ENCODE results near the gene TEX52.
A peak's percentile ranks its signal among the peaks of the same experiment; 100 is the strongest.

TEX52 gene

DNA sequence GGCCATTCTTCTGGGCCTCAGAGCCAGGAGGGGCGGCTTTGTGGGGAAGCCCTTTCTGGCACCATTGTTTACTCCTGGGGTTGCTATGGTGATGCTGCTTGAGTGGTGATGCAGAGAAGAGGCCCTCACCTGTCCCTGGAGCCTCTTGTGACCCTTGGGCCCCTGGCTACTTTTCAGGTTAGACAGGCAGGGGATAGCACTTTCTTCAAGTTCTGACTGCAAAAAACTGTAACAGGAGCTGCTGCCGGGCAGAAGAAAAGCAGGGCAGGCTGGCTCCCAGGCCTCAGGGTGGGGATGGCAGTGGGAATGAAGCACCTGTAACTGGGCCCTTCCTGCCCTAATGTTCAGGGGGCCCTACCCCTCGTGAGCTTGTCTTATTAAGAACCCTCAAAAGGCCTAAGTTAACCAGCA, at the start of gene TEX52:
TSS of gene TEX52 (minus strand) at position 19 of the 411 bp plus-strand sequence. CDS start at position 6, 13 bp downstream.
- Histone ChIP-seq H3K36me3 (ENCODE audit: control insufficient read depth in 1 of 2, insufficient read depth in 2 of 2, low read length in 2 of 2) (peaks cover 11 to 17% of the 10 kb centered on the region in 2 donors), H3K4me3 (ENCODE audit: low read depth in 1 of 2, low read length in 2 of 2) (no peak within 1 kb of the TSS), H3K4me1 (ENCODE audit: control insufficient read depth in 1 of 2, insufficient read depth in 2 of 2, low read length in 2 of 2) (peaks cover 28 to 30% of the 10 kb centered on the region in 2 donors), H3K9me3 (ENCODE audit: control insufficient read depth in 1 of 2, low read length in 2 of 2) (no peaks in the 10 kb centered on the region), H3K9ac (ENCODE audit: low read depth in 1 of 2, low read length in 2 of 2) (no peak within 1 kb of the TSS), H3K27me3 (ENCODE audit: control insufficient read depth in 1 of 2, insufficient read depth in 2 of 2, low read length in 2 of 2) (no peaks in the 10 kb centered on the region), H3K27ac (ENCODE audit: low read depth, low read length) (no peak within 1 kb of the TSS)

DNA sequence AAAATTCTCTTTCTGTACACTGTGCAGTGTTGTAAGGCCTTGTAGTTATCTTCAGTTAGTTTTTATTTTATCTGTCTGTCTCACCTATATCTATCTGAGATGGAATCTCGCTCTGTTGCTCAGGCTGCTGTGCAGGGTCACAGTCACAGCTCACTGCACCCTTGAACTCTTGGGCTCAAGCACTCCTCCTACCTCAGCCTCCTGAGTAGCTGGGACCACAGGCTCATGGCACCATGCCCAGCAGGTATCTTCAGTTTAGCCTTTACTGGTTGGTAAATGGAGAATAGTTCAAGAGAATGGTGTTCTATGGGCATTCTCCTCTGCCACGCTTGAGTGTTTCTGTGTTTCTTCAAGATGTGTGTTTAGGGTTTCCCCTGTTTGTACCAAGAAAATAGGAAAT, 47.4 kb upstream of the TEX52 start:
- Histone ChIP-seq H3K4me1 (ENCODE audit: control insufficient read depth in 1 of 2, insufficient read depth in 2 of 2, low read length in 2 of 2) (no peaks in the 10 kb centered on the region), H3K27me3 (ENCODE audit: control insufficient read depth in 1 of 2, insufficient read depth in 2 of 2, low read length in 2 of 2) (no peaks in the 10 kb centered on the region), H3K36me3 (ENCODE audit: control insufficient read depth in 1 of 2, insufficient read depth in 2 of 2, low read length in 2 of 2) (peaks cover 0 to 2% of the 10 kb centered on the region in 2 donors), H3K27ac (ENCODE audit: low read depth, low read length) (no peak overlapping the region), H3K4me3 (ENCODE audit: low read depth in 1 of 2, low read length in 2 of 2) (no peak overlapping the region), H3K9me3 (ENCODE audit: control insufficient read depth in 1 of 2, low read length in 2 of 2) (no peaks in the 10 kb centered on the region), H3K9ac (ENCODE audit: low read depth in 1 of 2, low read length in 2 of 2) (no peak overlapping the region)

DNA sequence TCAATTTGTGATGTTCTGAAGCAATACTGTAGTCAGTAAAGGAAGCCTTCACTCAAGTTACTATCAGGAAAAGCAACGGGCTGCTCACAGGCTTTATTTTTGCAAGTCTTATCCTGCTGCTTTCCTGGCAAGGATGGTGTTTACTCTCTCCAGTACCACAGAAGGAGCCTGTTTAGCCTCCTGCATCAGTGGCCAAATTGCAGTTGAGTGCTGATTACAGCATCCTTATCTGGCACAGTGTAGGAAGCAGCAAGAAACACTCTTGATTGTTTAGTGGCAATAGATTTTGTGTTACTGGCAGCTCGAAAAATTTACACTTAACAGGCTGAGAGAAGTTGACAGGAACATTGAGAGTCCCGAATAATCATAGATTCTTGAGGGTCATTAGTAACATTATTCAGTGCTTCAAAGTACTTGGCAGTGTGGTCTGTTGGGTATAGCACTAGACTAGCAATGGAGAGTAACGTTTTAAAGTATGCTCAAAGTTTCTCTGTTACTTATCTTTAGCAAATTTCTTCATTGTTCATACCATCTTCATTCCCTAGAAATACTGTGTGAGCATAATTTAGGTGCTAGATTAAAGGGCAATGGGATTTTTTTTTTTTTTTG, 45.5 kb upstream of the TEX52 start:
- no peaks in the 10 kb centered on the region for H3K36me3 ChIP-seq (ENCODE audit: control insufficient read depth in 1 of 2, insufficient read depth in 2 of 2, low read length in 2 of 2)
- no peaks in the 10 kb centered on the region for H3K9me3 ChIP-seq (ENCODE audit: control insufficient read depth in 1 of 2, low read length in 2 of 2)
- no peak overlapping the region for H3K4me3 ChIP-seq (ENCODE audit: low read depth in 1 of 2, low read length in 2 of 2)
- H3K9ac ChIP-seq (ENCODE audit: low read depth in 1 of 2, low read length in 2 of 2), result no peak overlapping the region
- H3K4me1 ChIP-seq (ENCODE audit: control insufficient read depth in 1 of 2, insufficient read depth in 2 of 2, low read length in 2 of 2), result no peaks in the 10 kb centered on the region
- H3K27me3 ChIP-seq (ENCODE audit: control insufficient read depth in 1 of 2, insufficient read depth in 2 of 2, low read length in 2 of 2), result no peaks in the 10 kb centered on the region
- H3K27ac ChIP-seq (ENCODE audit: low read depth, low read length), result no peak overlapping the region

DNA sequence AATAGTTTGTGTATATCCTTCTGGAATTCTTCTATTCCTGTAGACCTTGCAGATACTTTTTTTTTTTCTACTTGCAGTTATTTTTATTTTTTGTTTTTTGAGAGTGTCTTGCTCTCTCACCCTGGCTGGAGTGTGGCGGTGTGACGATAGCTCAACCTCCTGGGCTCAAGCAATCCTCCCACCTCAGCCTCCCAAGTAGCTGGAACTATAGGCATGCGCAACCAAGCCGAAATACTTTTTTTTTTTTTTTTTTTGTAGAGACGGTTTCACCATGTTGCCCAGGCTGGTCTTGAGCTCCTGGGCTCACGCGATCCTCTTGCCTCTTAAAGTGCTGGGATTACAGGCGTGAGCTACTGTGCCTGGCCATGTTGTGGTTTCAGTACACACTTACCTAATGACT, 43.8 kb upstream of the TEX52 start:
- no peaks in the 10 kb centered on the region for H3K27me3 ChIP-seq (ENCODE audit: control insufficient read depth in 1 of 2, insufficient read depth in 2 of 2, low read length in 2 of 2)
- no peaks in the 10 kb centered on the region for H3K36me3 ChIP-seq (ENCODE audit: control insufficient read depth in 1 of 2, insufficient read depth in 2 of 2, low read length in 2 of 2)

DNA sequence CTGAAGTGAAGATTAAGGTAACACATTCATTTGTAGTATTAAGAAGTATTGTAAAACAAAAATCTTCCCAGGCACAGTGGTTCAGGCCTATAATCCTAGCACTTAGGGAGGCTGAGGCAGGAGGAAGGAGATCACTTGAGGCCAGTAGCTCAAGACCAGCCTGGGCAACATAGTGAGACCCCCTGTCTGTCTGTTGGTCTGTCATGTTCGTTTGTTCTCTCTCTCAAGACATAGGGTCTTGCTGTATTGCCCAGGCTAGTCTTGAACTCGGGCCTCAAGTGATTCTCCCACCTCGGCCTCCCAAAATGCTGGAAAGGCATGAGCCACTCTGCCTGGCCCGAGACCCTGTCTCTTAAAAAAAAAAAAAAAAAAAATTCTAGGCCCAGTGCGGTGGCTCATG, 40.6 kb upstream of the TEX52 start:
- no peak overlapping the region for H3K4me3 ChIP-seq (ENCODE audit: low read depth in 1 of 2, low read length in 2 of 2)
- H3K4me1 ChIP-seq (ENCODE audit: control insufficient read depth in 1 of 2, insufficient read depth in 2 of 2, low read length in 2 of 2), result peaks cover 0 to 2% of the 10 kb centered on the region in 2 donors
- no peak overlapping the region for H3K27ac ChIP-seq (ENCODE audit: low read depth, low read length)
- H3K9ac ChIP-seq (ENCODE audit: low read depth in 1 of 2, low read length in 2 of 2), result no peak overlapping the region
- no peaks in the 10 kb centered on the region for H3K27me3 ChIP-seq (ENCODE audit: control insufficient read depth in 1 of 2, insufficient read depth in 2 of 2, low read length in 2 of 2)
- H3K9me3 ChIP-seq (ENCODE audit: control insufficient read depth in 1 of 2, low read length in 2 of 2), result no peaks in the 10 kb centered on the region
- H3K36me3 ChIP-seq (ENCODE audit: control insufficient read depth in 1 of 2, insufficient read depth in 2 of 2, low read length in 2 of 2), result no peaks in the 10 kb centered on the region

More for the DNA sequence above, 43.8 kb upstream of the TEX52 start:
- Histone ChIP-seq H3K4me3 (ENCODE audit: low read depth in 1 of 2, low read length in 2 of 2) (no peak overlapping the region), H3K4me1 (ENCODE audit: control insufficient read depth in 1 of 2, insufficient read depth in 2 of 2, low read length in 2 of 2) (no peaks in the 10 kb centered on the region), H3K9me3 (ENCODE audit: control insufficient read depth in 1 of 2, low read length in 2 of 2) (no peaks in the 10 kb centered on the region), H3K27ac (ENCODE audit: low read depth, low read length) (no peak overlapping the region), H3K9ac (ENCODE audit: low read depth in 1 of 2, low read length in 2 of 2) (no peak overlapping the region)

DNA sequence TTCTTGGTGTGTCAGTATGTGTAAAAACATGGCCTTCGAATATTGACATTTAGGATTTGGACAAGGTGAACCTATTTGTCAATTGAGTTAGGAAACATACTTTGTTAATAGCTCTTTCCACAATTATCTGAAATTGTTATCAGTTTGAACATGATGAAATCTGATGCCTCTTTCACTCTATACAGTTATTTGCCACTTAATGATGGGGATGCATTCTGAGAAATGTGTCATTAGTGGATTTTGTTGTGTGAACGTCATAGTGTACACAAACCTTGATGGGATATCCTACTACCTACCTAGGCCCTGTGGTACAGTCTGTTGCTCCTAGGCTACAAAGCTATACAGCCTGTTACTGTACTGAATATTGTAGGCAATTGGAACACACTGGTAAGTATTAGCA, 38.7 kb upstream of the TEX52 start:
- H3K4me1 ChIP-seq (ENCODE audit: control insufficient read depth in 1 of 2, insufficient read depth in 2 of 2, low read length in 2 of 2), result peaks cover 0 to 2% of the 10 kb centered on the region in 2 donors
- no peaks in the 10 kb centered on the region for H3K27me3 ChIP-seq (ENCODE audit: control insufficient read depth in 1 of 2, insufficient read depth in 2 of 2, low read length in 2 of 2)
- H3K9me3 ChIP-seq (ENCODE audit: control insufficient read depth in 1 of 2, low read length in 2 of 2), result no peaks in the 10 kb centered on the region
- no peak overlapping the region for H3K9ac ChIP-seq (ENCODE audit: low read depth in 1 of 2, low read length in 2 of 2)
- no peaks in the 10 kb centered on the region for H3K36me3 ChIP-seq (ENCODE audit: control insufficient read depth in 1 of 2, insufficient read depth in 2 of 2, low read length in 2 of 2)
- H3K4me3 ChIP-seq (ENCODE audit: low read depth in 1 of 2, low read length in 2 of 2), result no peak overlapping the region
- H3K27ac ChIP-seq (ENCODE audit: low read depth, low read length), result no peak overlapping the region

DNA sequence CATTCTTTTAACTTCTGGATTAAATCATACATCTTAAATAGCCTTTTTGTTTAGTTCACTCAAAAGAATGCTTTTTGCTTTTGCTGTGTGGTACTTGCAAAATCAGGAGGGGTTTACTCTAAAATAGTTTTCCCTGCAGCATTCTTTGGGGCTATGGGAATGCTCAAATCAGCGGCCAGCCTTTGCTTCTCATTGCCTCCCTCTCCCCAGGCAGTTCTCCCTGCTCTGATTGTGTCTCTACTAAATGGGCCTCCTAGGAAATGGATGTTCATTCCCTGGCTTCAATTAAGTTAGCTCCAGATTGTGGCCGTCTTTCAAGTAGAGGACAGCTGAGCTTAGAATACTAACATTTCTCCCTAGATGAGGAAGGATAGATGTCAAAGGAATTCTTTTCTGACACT, 38.2 kb upstream of the TEX52 start:
- peaks cover 0 to 6% of the 10 kb centered on the region in 2 donors for H3K4me1 ChIP-seq (ENCODE audit: control insufficient read depth in 1 of 2, insufficient read depth in 2 of 2, low read length in 2 of 2)
- no peak overlapping the region for H3K4me3 ChIP-seq (ENCODE audit: low read depth in 1 of 2, low read length in 2 of 2)
- no peaks in the 10 kb centered on the region for H3K36me3 ChIP-seq (ENCODE audit: control insufficient read depth in 1 of 2, insufficient read depth in 2 of 2, low read length in 2 of 2)
- no peak overlapping the region for H3K9ac ChIP-seq (ENCODE audit: low read depth in 1 of 2, low read length in 2 of 2)
- no peaks in the 10 kb centered on the region for H3K27me3 ChIP-seq (ENCODE audit: control insufficient read depth in 1 of 2, insufficient read depth in 2 of 2, low read length in 2 of 2)
- H3K9me3 ChIP-seq (ENCODE audit: control insufficient read depth in 1 of 2, low read length in 2 of 2), result no peaks in the 10 kb centered on the region
- no peak overlapping the region for H3K27ac ChIP-seq (ENCODE audit: low read depth, low read length)

DNA sequence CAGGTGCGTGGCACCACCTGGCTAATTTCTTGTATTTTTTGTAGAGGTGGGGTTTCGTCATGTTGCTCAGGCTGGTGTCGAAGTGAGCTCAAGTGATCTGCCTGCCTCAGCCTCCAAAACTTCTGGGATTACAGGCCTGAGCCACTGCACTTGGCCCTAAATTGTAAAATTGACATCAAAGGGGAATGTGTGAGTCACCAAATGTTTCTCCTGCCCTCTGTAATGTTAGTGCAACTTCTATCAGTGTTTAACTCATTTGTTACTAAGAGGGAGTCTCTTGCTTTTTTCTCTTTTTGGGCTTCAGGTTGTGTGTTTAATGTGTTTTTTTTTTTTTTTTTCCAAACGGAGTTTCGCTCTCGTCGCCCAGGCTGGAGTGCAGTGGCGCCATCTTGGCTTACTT, 36.2 kb upstream of the TEX52 start:
- Histone ChIP-seq H3K9me3 (ENCODE audit: control insufficient read depth in 1 of 2, low read length in 2 of 2) (no peaks in the 10 kb centered on the region), H3K9ac (ENCODE audit: low read depth in 1 of 2, low read length in 2 of 2) (no peak overlapping the region), H3K4me1 (ENCODE audit: control insufficient read depth in 1 of 2, insufficient read depth in 2 of 2, low read length in 2 of 2) (peaks cover 0 to 12% of the 10 kb centered on the region in 2 donors), H3K36me3 (ENCODE audit: control insufficient read depth in 1 of 2, insufficient read depth in 2 of 2, low read length in 2 of 2) (no peaks in the 10 kb centered on the region), H3K27ac (ENCODE audit: low read depth, low read length) (no peak overlapping the region), H3K4me3 (ENCODE audit: low read depth in 1 of 2, low read length in 2 of 2) (no peak overlapping the region), H3K27me3 (ENCODE audit: control insufficient read depth in 1 of 2, insufficient read depth in 2 of 2, low read length in 2 of 2) (no peaks in the 10 kb centered on the region)

DNA sequence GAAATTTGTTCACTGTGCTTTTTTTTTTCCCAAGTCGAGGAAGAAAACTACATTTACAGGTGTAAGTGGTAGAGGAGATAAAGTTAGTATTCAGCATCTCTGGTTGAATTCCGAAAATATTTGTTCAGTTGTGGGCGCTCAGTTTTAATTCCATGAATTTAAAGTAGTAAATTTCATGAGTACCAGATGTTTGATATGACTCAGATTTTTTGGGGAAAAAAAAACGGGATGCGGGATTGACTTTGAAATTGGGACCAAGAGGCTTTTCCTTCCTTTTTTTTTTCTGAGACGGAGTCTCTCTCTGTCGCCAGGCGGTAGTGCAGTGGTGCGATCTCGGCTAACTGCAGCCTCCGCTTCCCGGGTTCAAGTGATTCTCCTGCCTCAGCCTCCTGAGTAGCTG, 35.4 kb upstream of the TEX52 start:
- no peak overlapping the region for H3K27ac ChIP-seq (ENCODE audit: low read depth, low read length)
- no peaks in the 10 kb centered on the region for H3K36me3 ChIP-seq (ENCODE audit: control insufficient read depth in 1 of 2, insufficient read depth in 2 of 2, low read length in 2 of 2)
- no peak overlapping the region for H3K4me3 ChIP-seq (ENCODE audit: low read depth in 1 of 2, low read length in 2 of 2)
- H3K4me1 ChIP-seq (ENCODE audit: control insufficient read depth in 1 of 2, insufficient read depth in 2 of 2, low read length in 2 of 2), result peaks cover 0 to 12% of the 10 kb centered on the region in 2 donors
- H3K9me3 ChIP-seq (ENCODE audit: control insufficient read depth in 1 of 2, low read length in 2 of 2), result no peaks in the 10 kb centered on the region
- H3K9ac ChIP-seq (ENCODE audit: low read depth in 1 of 2, low read length in 2 of 2), result no peak overlapping the region
- no peaks in the 10 kb centered on the region for H3K27me3 ChIP-seq (ENCODE audit: control insufficient read depth in 1 of 2, insufficient read depth in 2 of 2, low read length in 2 of 2)

DNA sequence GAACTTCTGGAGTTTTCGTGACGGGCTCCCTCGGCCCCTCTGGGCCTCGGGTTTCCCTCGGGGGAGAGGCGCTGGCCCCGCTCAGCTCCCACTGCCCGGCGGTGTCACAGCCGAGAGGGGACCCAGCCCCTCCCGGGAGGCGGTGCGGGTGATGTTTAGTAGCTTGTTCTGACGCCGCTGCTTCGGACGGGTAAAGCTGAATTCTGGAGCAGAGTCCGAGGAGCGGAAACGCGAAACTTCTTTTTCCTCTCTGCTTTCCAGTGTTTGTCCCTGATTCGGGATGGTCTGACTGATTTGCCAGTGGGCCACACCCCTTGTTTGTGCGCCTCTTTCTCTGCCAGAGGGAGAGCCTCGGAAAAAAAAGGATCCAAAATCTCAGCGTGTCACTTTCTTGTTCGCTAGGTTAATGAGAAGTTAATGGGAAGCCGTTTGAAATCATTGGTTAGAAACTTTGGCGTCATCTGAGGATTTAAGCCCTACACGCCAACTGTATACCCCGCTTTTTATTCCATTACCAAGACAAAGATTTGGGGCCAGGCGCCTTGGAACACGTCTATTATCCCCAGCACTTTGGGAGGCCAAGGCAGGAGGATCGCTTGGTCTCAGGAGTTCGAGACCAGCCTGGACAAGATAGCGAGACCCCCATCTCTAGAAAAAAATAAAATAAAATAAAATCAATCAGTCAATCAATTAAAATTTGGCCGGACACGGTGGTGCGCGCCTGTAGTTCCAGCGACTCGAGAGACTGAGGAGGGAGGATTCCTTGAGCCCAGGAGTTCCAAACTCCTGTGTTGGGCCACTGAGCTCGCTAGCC, 34.6 kb upstream of the TEX52 start:
- H3K4me1 ChIP-seq (ENCODE audit: control insufficient read depth in 1 of 2, insufficient read depth in 2 of 2, low read length in 2 of 2), result peaks cover 0 to 12% of the 10 kb centered on the region in 2 donors
- H3K4me3 ChIP-seq (ENCODE audit: low read depth in 1 of 2, low read length in 2 of 2), result peak overlapping the region; percentile 88 to 96
- H3K27ac ChIP-seq (ENCODE audit: low read depth, low read length), result peak overlapping the region; percentile 86

More for the DNA sequence above, 34.6 kb upstream of the TEX52 start:
- H3K9me3 ChIP-seq (ENCODE audit: control insufficient read depth in 1 of 2, low read length in 2 of 2), result no peaks in the 10 kb centered on the region
- H3K27me3 ChIP-seq (ENCODE audit: control insufficient read depth in 1 of 2, insufficient read depth in 2 of 2, low read length in 2 of 2), result no peaks in the 10 kb centered on the region
- H3K9ac ChIP-seq (ENCODE audit: low read depth in 1 of 2, low read length in 2 of 2), result peak overlapping the region; percentile 70 to 86
- no peaks in the 10 kb centered on the region for H3K36me3 ChIP-seq (ENCODE audit: control insufficient read depth in 1 of 2, insufficient read depth in 2 of 2, low read length in 2 of 2)
